ENCODE measurements around the gene ZNF367.

DNA sequence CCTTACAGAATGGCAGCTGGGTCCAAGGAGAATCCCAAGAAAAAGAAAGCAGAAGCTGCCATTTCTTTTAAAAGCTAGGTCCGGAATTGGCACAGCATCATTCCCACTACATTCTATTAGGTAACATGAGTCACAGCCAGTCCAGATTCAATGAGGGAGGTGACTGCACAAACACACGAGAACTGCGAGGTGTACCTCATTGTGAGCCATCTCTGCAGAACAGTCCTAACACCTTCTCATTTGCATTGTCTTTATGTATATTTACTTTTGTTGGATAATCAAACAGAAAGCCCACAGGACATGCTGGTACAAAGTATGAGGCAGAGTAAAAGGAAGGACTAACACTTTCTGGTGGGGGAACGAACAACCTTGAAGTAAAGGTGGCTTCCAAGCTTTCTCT is 17.2 kb upstream of the ZNF367 start:
- TF ChIP-seq EZH2 (IDR thresholded peaks at IDR 0.05; ENCODE audit: borderline replicate concordance, insufficient read depth, low read length, poor library complexity, severe bottlenecking) = no peak
- TF ChIP-seq, protein P1, sequence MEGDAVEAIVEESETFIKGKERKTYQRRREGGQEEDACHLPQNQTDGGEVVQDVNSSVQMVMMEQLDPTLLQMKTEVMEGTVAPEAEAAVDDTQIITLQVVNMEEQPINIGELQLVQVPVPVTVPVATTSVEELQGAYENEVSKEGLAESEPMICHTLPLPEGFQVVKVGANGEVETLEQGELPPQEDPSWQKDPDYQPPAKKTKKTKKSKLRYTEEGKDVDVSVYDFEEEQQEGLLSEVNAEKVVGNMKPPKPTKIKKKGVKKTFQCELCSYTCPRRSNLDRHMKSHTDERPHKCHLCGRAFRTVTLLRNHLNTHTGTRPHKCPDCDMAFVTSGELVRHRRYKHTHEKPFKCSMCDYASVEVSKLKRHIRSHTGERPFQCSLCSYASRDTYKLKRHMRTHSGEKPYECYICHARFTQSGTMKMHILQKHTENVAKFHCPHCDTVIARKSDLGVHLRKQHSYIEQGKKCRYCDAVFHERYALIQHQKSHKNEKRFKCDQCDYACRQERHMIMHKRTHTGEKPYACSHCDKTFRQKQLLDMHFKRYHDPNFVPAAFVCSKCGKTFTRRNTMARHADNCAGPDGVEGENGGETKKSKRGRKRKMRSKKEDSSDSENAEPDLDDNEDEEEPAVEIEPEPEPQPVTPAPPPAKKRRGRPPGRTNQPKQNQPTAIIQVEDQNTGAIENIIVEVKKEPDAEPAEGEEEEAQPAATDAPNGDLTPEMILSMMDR (IDR thresholded peaks at IDR 0.05; ENCODE audit: poor library complexity, severe bottlenecking) = no peak
- no peak for TF ChIP-seq SMC3 (conservative IDR thresholded peaks at IDR 0.05; ENCODE audit: poor library complexity)
- no peak for TF ChIP-seq MXI1 (conservative IDR thresholded peaks at IDR 0.05; ENCODE audit: poor library complexity, severe bottlenecking)
- no peak for TF ChIP-seq RAD21 (conservative IDR thresholded peaks at IDR 0.05)
- TF ChIP-seq, protein P2, sequence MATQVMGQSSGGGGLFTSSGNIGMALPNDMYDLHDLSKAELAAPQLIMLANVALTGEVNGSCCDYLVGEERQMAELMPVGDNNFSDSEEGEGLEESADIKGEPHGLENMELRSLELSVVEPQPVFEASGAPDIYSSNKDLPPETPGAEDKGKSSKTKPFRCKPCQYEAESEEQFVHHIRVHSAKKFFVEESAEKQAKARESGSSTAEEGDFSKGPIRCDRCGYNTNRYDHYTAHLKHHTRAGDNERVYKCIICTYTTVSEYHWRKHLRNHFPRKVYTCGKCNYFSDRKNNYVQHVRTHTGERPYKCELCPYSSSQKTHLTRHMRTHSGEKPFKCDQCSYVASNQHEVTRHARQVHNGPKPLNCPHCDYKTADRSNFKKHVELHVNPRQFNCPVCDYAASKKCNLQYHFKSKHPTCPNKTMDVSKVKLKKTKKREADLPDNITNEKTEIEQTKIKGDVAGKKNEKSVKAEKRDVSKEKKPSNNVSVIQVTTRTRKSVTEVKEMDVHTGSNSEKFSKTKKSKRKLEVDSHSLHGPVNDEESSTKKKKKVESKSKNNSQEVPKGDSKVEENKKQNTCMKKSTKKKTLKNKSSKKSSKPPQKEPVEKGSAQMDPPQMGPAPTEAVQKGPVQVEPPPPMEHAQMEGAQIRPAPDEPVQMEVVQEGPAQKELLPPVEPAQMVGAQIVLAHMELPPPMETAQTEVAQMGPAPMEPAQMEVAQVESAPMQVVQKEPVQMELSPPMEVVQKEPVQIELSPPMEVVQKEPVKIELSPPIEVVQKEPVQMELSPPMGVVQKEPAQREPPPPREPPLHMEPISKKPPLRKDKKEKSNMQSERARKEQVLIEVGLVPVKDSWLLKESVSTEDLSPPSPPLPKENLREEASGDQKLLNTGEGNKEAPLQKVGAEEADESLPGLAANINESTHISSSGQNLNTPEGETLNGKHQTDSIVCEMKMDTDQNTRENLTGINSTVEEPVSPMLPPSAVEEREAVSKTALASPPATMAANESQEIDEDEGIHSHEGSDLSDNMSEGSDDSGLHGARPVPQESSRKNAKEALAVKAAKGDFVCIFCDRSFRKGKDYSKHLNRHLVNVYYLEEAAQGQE (IDR thresholded peaks at IDR 0.05; ENCODE audit: borderline replicate concordance) = no peak
- no peak for TF ChIP-seq EP300 (conservative IDR thresholded peaks at IDR 0.05; ENCODE audit: poor library complexity, severe bottlenecking)
